IPS DF 4.7 (cell line): ENCODE measurements around the gene ALDH3B2.
"Not testable (repeated sequence)": the region's sequence is repeated elsewhere in the genome, so short reads cannot be mapped to it uniquely, and the experiment has no call there.

Experiments
- DNase-seq: peaks from one replicate; pipeline ENCODE4 v3.0.0-alpha.2; 2013; ENCODE audit warnings: low spot score; ENCODE audit errors: extremely low read depth

ALDH3B2 gene

DNA sequence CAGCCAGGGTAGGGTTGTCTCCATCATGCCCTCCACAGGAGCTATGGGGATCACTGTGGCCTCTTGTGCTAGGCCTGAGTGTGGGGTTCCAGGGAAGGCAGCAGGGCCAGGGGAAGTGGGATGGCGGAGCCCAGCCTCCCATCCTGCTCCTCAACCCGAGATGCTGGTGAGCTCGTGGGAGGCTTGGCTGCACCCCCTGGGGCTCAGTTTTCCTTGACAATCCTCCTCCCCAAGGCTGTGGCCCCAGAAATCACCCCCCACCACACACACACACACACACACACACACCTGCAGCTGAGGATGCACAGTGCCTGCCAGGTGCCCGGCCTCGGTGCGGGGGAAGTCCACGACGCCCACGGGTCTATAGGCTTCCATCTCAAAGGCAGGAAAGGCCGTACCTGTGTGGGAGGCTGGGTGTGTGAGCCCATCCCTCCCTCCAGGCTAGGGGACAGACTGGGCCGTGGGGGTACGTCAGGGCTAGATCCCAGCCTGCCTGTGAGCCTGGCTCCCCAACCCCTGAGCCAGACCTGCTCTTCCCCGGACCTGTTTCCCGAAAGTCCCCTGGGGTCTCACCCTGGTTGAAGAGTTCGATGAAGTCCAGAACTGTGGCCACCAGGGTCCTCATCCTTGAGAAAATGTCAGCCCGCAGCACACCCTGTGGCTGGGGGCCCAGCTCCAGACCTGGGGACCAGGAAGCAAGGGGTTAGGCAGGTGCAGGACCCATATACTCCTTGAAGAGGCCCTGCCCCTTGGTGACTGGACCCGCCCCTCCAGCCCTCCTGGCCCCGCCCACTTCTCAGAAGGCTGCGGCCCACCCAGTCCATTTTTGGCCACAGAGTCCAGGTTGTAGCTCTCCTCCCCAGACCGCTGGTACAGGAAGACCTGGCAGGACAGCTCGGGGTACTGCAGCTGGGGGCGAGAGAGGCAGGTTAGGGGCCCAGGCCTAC lies 29.7 kb downstream of the ALDH3B2 start:
- no peak for DNase-seq

DNA sequence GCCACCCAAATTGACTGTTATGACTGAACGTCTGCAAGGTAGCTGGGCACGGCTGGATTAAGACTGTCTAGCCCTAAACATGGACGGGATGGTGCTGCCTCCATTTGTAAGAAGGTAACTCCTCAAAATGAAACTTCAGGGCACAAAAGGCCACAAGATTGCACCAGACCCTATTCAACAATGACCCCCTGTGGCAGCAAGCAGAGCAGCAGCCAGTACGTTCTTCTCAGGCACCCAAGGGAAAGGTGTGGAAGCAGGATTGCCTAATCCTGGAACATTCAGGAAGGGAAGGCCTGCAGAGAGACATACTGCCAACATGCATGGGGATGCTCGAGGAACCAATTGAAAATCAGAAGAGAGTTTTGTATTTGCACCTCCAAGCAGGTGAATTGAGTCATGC lies 30.4 kb downstream of the ALDH3B2 start:
- DNase-seq: no peak

DNA sequence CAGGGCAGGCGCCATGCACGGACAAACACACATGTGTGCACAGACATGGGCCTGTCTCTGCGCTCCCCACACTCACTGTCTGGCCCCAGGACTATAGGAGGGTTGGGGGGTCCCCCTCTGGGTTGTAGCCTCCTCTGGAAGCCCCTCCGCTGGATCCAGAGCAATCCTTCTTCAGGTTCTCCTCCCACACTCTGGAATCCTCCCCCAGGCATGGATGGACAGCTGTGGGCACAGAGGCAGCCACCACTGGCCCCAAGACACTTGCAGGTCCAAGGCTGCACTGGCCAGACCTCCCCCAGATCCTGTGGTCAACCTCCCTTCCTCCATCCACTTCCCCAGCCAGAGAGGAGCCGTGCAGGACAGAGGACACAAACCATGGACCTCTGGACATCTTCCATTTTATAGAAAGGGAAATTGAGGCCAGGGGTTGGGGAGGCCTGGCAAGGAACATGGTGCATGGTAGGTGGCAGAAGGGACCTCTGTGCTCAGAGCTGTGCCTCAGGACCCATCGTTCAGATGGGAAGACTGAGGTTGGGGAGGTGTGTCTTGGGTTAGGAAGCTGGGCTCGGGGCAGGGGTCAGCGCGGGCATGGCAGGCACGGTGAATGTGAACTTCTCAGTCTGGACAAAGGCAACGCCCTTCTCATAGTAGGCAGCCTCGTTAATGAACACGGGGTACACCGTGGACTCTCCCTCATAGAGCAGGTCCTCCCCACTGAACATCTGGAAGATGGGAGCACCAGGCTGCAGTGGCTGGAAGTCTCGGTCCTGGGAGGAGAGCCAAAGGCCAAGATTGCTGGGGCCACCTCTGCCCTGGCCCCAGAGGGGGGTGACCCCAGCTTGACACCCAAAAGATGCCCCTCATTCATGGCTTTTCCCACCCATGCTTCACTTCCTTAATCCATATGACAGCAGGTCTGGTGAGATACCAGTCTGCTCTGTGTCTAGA lies 32.0 kb downstream of the ALDH3B2 start:
- DNase-seq: no peak

DNA sequence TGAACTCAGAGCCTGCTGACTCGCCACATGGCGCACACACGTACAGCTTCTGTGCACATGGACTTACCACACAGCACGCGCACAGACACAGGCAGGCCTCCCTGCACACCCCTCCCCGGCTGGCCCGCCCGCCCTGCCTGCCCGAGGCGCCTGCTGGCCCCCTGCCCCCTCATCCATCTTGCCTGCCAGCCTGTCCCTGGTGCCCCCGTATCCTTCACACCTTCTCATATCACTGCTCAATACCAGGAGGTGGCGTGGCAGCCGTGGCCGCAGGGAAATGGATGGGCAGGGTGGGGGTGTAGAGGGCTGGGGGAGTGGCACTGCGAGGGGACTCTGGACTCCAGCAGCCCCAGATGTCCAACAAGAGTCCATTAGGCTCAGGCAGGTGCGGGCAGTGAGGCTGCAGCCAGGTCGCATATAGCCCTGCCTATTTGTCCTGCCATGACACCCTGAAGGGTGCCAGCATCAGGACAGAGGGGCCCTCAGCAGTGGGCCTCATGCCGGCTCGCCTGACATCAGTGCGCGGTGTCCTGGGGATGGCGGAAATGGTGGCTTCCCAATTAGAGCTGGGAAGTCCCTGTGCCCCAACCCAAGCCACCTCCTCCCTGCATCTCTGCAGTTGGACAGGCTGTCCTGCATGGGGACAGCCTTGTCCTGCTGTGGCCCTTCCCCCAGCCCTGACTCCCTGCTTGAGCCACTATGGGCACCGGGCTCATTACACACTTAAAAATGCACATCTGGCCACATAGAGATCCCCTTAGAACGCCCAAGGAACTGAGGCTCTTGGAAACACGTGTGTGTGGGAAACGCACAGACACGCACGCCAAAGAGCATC lies 32.9 kb downstream of the ALDH3B2 start:
- no peak for DNase-seq

DNA sequence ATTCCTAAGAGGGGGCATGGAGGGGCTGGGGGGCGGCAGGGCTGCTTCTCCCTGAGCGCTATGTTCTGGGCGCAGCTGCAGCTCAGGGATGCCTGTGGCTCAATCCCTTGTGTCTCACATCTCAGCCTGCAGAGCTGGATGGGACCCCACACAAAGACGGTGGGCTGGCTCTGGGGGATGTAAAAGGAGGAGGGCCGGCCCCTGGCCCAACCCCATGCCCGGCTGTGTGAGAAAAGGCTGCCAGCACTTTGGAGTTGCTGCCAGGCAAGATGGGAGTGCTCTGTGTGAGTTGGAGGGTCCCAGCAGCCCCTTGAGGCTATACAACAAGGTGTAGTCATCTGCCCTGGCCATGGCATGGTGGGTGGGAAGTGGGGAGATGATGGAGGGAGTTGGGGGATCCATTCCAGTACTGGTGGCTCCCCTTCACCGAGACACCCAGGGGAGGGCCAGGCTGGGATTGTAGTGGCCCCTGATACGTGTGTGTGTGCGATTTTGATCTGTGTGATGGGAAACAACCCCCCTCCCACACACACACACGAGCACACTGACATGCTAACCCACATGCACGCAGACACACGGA lies 33.6 kb downstream of the ALDH3B2 start:
- DNase-seq: no peak

DNA sequence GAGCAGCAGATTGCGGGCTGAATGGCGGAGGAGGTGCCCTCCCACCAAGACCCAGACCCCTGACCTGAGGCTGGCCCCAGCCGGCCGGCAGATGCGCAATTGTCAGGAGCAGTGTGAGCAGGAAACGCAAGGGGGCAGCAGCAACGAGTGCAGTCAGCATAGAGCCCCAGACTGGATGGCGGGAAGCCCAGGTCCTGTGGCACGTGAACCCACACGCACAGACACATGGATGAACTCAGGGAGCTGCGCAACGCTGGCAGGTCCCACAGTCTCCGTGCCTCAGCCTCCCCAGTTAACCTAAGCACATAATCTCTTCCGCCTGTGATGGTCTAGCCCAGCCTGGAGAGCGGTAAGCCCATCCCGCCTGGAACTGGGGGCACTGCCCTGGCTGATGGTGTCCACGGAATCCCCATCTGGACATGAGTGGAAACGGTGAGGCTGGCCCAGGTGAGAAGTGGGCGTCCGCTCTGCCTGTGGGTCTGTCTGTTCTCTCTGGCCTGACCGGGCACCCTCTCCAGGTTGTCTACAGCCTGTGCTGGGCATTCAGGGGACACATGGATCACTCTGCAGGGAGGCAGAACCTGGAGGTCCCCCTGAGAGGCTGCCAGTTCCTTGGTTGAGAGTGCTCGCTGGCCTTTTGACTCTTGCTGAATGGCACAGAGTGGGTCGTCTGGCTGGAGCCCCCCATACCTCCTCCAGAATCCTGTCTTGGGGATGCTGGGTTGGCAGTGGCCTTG lies 34.2 kb downstream of the ALDH3B2 start:
- DNase-seq: no peak

DNA sequence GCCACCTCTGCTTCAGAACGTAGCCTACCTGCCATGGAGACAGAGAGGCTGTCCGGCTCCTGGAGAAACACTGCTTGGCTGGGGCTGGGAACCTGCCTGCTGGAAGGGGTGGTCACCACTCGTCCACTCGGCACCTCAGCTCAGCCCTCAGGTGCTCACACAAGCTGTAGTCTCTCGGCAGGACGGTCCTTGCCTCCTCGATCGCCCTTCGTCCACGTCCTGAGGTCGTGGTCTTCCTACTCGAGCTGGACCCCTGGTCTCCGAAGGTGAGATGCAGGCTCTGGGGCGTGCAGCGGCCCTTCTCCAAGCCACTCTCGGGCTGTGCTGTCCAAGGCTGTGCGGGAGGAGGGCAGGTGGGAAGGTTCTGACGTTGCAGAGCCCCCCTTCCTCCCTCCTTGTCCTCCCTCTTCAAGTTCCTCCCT lies 35.0 kb downstream of the ALDH3B2 start, which contains the start of gene TBX10:
Gene TBX10 (minus strand): TSS at position 326 of the 422 bp plus-strand sequence. CDS start 291 bp downstream, at position 35.
- no peak for DNase-seq

DNA sequence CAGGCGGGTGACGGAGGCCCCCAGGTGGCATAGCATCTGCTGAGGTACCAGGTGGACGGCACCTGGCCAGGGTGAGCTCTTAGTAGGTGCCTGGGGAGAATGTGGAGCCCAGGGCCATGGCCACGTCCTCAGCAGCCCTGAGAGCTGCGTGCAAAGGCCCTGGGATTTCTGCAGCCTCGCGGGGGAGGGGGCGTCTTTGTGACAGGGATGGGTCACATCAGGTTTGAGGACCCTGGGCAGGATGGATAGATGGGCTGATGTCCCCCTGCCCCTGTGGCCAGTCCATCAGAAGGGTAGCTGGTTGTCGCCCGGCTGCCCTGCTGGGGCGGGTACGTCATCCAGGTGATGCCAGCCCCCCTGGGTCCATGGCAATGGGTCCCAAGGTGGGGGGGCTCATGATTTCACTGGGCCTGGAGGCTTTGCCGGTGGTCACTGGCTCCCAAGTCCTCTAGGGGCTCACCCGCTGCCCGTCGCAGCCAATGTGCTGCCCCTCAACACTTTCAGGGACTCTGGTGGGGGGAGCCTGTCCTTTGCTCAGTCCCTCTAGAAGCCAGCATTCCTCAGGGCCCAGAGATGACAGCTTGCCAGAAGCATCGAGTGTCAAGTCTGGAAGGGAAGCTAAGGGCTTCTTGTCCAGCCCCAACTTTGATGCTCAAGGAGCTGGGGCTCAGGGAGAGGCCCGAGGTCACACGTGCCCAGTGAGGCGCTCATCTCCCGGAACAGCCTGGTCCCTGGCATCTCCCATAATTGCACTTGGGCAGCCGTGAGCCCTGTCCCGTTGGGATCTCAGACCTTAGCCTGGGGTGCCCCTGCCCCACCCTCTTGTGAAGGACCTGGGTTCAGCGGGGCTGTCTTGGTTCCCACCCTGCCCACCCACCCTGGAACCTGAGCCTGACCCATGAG lies 35.6 kb downstream of the ALDH3B2 start:
- no peak for DNase-seq

DNA sequence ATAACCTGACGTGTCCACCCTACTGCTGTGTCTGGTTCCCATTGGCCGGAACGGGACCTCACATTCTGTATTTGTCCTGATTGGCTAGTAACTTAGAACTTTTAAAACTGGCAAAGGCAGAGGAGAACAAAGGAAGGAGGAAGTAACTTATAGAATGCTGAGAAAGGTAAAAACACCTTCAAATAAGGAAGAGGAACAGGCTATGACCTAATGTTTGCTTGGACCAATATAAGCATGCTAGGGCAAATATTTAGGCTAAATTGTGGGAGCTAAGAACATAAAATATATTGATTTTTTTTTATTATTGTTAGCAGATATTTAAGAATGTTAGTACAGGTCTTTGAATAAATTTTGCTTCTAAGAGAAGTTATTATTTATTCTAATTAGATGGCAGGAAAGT lies 37.0 kb downstream of the ALDH3B2 start:
- not testable (repeated sequence) for DNase-seq

DNA sequence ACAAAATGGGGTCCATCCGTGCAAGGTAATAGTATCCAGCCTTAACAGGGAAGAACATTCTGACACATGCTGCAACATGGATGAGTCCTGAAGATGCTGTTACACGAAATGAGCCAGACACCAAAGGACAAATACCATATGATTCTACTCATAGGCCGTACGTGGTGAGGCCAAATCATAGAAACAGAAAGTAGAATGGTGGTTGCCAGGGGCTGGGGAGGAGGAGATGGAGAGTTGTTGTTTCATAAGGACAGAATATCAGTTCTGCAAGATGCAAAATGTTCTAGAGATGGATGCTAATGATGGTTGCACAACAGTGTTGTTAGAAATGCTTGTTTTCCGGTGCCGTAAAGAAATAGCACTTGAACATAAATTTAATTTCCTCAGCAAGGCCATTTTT lies 37.5 kb downstream of the ALDH3B2 start:
- no peak for DNase-seq

DNA sequence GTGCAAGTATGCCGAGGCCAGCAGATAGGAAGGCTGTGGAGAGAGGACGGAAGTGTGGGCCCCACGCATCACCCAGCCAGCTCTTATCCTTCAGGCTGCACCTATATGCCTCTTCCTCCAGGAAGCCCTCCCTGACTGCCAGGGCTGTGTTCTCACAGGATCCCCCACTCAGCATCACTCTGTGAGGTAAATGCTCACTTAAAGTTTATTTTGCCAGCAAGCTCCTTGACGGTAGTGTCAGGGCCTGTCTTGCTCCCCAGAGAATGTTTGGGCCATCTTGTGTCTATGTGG lies 39.2 kb downstream of the ALDH3B2 start:
- DNase-seq: no peak

DNA sequence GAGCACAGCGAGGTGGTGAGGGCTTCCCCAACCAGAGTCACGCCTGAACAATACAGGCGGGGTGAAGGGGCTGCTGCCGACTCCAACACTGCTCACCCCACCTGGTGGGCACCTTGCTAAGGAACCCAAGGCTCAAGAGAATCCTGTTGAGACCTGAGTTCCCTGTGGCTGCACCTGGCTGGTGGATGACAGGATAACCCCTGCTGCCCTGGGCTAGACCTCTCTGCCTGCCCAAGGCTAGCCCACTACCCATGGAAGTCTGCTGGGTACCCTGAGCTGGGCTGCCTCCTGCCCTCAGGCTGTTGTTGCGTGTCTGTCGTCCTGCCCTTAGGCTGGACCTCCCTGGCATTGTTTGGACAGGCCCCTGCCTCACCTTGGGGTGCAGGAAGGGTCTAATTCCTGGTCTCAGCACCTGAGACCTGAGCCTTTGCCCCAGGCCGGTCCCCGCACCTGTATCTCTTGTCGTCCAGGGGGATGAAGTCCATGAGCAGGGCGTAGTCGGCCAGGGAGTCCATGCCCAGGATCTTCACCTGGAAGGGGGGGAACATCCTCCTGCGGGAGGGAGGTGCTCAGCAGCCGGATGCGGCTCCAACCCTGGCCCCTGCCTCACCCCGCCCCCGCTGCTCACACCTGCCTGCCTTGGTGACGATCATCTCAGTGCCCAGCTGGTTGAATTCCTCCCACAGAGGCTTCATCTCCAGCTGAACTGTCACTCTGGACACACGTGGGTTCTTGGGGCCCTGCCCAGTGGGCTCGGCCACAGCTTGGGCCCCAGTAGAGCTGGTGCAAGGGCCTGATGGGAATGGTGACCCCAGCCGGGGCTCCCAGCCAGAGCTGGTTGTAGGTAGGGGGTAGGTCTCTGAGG lies 39.8 kb downstream of the ALDH3B2 start:
- no peak for DNase-seq

DNA sequence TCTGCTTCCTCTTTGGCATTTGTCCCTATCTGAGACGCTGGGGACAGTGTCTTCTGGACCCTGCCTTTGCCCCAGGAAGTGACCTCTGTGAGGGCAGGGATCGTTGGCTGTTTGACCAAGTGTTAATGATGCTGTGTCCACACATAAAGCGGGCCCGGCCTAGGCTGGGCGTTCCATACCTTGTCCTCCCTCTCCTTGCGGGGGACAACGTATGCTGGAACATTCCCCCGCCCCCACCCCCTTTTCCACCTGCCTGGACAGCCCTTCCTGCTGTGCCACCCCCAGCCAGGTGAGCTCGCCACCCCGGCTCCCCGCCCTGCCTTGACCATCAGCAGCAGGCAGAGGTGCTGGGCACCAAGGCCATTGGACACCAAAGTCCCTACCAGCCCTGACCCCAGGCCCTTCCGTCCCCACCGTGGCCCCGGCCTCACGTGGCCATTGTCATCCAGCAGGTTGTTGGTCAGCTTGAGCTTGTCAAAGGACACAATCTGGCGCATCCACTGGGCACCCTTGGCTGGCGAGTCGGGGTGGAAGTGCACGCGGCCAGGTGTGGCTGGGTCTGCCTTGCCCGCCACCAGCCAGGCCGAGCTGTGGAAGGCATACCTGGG lies 40.6 kb downstream of the ALDH3B2 start:
- DNase-seq: no peak

DNA sequence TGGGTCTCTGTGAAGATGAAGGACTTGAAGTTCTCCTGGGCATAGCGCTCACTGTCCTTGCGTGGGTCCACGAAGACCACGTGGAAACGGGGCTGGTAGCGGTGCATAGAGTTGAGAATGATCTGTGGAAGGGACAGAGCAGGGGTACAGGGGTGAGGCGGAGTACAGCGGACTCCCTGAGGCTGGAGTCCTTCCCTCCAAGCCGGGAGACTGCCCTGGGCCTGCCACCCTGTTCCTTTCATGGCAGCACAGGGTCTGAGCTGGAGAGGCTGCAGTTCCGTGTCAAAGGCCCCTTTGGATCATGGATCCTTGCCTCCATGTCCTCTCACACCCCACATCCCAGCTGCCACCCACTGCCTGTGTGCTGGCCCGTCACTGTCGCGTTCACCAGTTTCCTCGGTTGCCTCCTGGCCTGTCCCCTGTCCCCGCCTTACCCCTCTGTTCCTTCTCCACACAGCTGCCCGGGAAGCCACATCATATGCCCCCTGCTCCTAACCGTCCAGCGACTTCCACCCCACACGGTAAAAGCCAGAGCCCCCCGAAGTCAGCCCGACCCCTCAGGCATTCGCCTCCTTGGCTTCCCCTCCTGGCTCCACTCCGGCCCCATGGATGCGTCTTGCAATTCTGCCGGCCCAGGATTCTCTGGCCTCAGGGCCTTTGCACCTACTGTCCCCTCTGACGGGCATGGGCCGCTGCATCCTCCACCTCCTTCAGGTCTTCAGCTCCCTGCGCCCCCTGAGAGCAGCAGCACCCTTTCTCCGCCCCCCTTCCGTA lies 41.3 kb downstream of the ALDH3B2 start:
- no peak for DNase-seq

DNA sequence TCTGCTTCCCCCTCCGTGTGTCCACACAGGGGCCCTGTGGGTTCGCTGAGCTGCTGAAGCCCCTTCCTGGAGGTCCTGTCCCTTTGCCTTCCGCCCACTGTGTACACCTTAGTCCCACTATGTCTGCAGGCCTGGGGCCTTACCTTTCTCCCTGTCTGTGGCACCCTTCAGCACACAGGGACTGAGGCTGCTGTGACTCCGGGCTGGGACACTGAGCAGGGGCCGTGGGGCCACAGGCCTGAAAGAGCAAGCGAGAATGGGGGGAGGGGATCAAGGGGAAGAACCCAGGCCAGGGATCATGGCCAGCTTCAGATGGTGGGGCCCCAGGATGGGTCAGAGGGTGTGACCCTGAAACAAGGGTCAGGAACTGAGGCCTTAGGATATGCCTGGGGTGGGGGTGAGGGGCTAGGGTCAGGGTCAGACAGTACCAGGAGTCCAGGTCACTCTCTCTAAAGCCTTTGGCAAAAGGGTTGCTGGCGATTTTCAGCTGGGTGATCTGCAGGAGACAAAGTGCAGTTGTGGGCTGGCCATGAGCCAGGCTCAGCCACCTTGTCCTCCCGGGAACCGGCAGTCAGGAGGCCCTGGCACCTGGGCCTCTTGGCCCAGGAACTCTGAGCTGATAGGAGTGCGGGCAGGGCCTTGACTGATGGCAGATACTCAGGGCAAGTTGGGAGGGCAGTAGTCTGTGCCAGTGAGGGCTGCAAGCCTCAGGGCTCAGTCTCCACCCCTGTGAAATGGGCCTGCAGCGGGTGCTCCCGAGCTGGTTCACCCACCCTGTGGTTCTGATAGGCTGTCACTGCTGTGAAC lies 42.0 kb downstream of the ALDH3B2 start:
- no peak for DNase-seq

DNA sequence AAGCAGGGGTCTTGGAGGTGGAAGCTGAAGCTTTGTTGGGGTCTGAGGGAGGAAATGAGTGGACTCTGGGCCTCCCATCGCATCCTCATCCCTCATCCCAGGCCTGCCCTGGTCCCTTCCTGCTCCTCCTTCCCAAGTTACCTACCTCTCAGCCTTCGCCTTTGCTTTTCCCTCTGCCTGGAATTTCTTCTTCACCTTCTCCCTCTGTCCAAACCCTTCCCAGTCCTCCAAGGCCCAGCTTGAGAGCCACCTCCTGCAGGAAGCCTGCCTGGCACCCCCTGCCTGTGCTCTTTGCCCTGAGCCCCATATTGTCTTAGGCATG lies 42.6 kb downstream of the ALDH3B2 start:
- no peak for DNase-seq
